Measurements from ENCODE around the gene PRKG1. TPM values are rescaled to one million over a fixed set of nuclear protein-coding genes. Genes with fewer than 3 reads are reported as not detected.
A peak's percentile ranks its signal among the peaks of the same experiment; 100 is the strongest.

Gene PRKG1
- total RNA-seq, 1 experiment from 2014 or later: 16.5 TPM

- peak; percentile 44; the same call in 1 of the 2 replicates for TF ChIP-seq ZMAT4 (CRISPR knock-in tag; IDR thresholded peaks at IDR 0.05)
- peak; percentile 93 for TF ChIP-seq ZNF416 (CRISPR knock-in tag; IDR thresholded peaks at IDR 0.05)
- TF ChIP-seq CREB1 (CRISPR knock-in tag; IDR thresholded peaks at IDR 0.05): no peak
- TF ChIP-seq TEAD1 (CRISPR knock-in tag; IDR thresholded peaks at IDR 0.05): no peak
- no peak for TF ChIP-seq MYBL2 (CRISPR knock-in tag; IDR thresholded peaks at IDR 0.05)
- no peak for TF ChIP-seq FOXP1 (CRISPR knock-in tag; IDR thresholded peaks at IDR 0.05; ENCODE audit: borderline replicate concordance)
- TF ChIP-seq ZNF396 (CRISPR knock-in tag; IDR thresholded peaks at IDR 0.05; ENCODE audit: borderline replicate concordance): no peak
- no peak for TF ChIP-seq USF1 (CRISPR knock-in tag; IDR thresholded peaks at IDR 0.05)
- TF ChIP-seq CTCF (IDR thresholded peaks at IDR 0.05): no peak
- TF ChIP-seq EMX1 (CRISPR knock-in tag; IDR thresholded peaks at IDR 0.05): peak; percentile 92
- TF ChIP-seq ELF4 (CRISPR knock-in tag; IDR thresholded peaks at IDR 0.05; ENCODE audit: low read depth): no peak
- no peak for TF ChIP-seq ZNF281 (CRISPR knock-in tag; IDR thresholded peaks at IDR 0.05)
- no peak for TF ChIP-seq SMAD3 (CRISPR knock-in tag; IDR thresholded peaks at IDR 0.05; ENCODE audit: borderline replicate concordance)
- no peak for TF ChIP-seq RELA (CRISPR knock-in tag; IDR thresholded peaks at IDR 0.05; ENCODE audit: borderline replicate concordance)
- no peak for TF ChIP-seq TCF7 (CRISPR knock-in tag; IDR thresholded peaks at IDR 0.05; ENCODE audit: low read depth)
- TF ChIP-seq RORB (CRISPR knock-in tag; IDR thresholded peaks at IDR 0.05): no peak
- no peak for TF ChIP-seq CDX4 (CRISPR knock-in tag; IDR thresholded peaks at IDR 0.05; ENCODE audit: borderline replicate concordance)
- no peak for TF ChIP-seq ZNF423 (CRISPR knock-in tag; IDR thresholded peaks at IDR 0.05)
- TF ChIP-seq PRDM15 (CRISPR knock-in tag; IDR thresholded peaks at IDR 0.05): no peak
- TF ChIP-seq ZNF671 (CRISPR knock-in tag; IDR thresholded peaks at IDR 0.05): peak; percentile 89
- TF ChIP-seq NR3C1 (CRISPR knock-in tag; conservative IDR thresholded peaks at IDR 0.05; ENCODE audit: low read depth): no peak
- peak; percentile 95 for TF ChIP-seq NFATC4 (CRISPR knock-in tag; IDR thresholded peaks at IDR 0.05)
- no peak for TF ChIP-seq TP53 (CRISPR knock-in tag; IDR thresholded peaks at IDR 0.05)
- no peak for TF ChIP-seq ATF2 (CRISPR knock-in tag; IDR thresholded peaks at IDR 0.05; ENCODE audit: borderline replicate concordance, low read depth)
- no peak for TF ChIP-seq NR2C2 (CRISPR knock-in tag; IDR thresholded peaks at IDR 0.05)
- no peak for TF ChIP-seq OVOL2 (CRISPR knock-in tag; IDR thresholded peaks at IDR 0.05; ENCODE audit: borderline replicate concordance)
- TF ChIP-seq ZNF317 (CRISPR knock-in tag; IDR thresholded peaks at IDR 0.05; ENCODE audit: borderline replicate concordance, low read depth): no peak
- no peak for TF ChIP-seq KAT7 (CRISPR knock-in tag; IDR thresholded peaks at IDR 0.05; ENCODE audit: borderline replicate concordance)
Observed at GRCh38 chr10:52032681-52033629, 958.7 kb downstream of the PRKG1 start (continued).

Data from WTC11 (cell line).